ENCODE measurements around the gene CCDC142.
"Not testable (repeated sequence)": the region's sequence is repeated elsewhere in the genome, so short reads cannot be mapped to it uniquely, and the experiment has no call there.

The CCDC142 gene

DNA sequence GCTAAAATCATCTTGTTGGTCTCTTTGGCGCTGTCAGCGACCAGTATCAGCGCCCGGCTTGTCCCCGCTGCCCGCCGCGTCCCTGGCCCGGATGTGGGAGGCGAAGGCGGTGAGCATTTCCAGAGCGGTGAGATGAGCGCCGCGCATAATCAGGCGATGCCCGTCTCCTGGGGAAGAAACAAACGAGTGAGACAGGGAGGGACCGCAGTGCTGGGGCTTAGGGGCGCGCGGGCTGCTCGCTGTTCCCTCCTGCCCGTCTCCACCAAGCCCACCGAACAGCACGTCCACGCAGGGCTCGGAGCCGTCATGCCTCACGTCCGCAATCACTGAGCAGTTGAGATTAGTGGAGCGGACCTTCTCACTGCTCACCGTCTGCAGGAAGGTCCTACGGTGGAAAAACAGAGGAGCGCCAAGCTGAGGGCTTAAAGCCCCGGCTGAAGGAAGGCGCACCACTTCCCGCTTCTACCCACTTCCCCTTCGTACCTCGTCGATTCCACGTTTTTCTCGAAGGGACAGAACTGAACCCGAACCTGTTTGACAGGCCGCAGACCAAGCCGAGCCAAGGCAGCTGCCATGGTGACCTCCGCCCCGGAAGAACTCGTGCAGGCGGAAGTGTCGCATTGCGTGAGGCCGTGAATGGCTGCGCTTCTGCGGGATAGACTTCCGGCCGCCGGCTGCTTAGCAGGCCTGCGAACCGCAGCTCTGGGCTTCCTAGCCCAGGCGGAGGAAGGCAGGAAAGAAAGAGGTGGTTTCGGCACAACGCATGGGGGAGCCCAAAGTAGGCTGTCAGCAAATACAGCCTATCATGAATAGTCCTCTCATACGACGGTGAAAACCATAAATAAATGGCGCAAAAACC is 10.5 kb downstream of the CCDC142 start, which contains the start of gene MRPL53:
TSS of gene MRPL53 (minus strand) at position 595 of the 859 bp plus-strand sequence. CDS start at position 575, 20 bp downstream.
- DNase-seq = peak; percentile 65 to 95 (median 89)

DNA sequence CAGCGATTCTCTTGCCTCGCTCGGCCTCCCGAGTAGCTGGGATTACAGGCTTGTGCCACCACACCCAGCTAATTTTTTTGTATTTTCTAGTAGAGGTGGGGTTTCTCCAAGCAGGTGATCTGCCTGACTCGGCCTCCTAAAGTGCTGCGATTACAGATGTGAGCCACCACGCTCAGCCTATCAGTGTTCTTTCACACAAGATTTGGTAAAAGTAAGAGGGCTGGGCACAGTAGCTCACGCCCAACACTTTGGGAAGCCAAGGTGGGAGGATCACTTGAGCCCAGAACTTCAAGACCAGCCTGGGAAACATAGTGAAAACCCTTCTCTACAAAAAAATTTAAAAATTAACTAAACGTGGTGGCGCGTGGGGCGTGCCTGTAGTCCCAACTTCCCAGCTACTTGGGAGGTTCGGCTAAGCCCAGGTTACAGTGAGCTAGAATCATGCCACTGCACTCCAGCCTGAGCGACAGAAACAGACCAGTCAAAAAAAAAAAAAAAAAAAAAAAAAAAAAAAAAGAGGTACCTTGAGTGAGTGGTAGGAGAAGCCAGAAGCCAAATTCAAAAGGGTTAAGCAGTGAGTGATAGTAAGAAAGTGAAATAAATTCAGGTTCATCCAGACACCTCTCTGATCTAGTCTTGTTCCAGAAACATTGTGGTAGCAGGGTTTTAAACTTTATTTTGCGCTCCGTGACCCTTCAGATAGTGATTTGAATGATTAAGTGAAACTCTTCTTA is 11.3 kb downstream of the CCDC142 start:
- DNase-seq = no peak

DNA sequence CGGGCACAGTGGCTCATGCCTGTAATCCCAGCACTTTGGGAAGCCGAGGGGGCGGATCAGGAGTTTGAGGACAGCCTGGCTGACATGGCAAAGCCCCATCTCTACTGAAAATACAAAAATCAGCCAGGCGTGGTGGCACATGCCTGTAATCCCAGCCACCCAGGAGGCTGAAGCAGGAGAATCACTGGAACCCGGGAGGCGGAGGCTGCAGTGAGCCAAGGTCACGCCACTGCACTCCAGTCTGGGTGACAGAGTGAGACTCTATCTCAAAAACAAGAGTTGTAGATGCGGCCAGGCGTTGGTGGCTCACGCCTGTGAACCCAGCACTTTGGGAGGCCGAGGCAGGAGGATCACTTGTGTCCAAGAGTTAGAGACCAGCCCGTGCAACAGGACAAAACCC is 12.1 kb downstream of the CCDC142 start:
- not testable (repeated sequence) for DNase-seq

DNA sequence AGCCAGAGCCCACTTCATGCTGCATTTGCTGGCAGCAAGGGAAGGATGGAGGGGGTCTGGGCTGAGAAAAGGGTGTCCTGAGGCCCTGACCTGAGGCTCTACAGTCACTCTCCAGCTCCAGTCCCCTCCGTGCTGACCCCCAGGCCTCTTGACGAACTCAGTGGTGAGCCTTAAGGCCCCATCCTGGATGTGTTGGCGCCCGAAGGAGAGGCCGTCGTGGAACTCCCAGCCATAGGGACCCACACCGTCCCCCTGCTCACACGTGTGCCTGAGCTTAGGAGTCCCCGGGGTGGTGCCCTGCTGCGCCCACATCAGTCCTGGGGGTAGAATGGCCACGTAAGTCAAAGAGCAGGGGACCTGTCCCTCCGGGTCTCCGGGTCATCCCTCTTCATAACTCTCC is 18.4 kb downstream of the CCDC142 start:
- DNase-seq = no peak

DNA sequence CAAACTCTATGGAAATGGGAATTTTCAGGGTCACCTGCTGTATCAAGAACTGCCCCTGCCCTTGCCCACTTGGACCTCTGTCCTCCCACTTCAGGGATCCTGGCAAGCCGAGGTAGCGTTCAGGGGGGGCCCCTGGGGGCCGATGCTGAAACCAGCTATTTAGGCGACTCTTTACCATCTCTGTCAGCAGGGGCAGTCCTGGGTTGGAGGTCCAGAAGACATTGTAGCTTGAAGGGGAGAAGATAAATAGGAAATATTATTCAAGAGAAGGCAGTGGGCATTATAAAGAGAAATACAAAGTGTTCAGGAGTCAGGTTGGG is 20.1 kb downstream of the CCDC142 start:
- DNase-seq = no peak

DNA sequence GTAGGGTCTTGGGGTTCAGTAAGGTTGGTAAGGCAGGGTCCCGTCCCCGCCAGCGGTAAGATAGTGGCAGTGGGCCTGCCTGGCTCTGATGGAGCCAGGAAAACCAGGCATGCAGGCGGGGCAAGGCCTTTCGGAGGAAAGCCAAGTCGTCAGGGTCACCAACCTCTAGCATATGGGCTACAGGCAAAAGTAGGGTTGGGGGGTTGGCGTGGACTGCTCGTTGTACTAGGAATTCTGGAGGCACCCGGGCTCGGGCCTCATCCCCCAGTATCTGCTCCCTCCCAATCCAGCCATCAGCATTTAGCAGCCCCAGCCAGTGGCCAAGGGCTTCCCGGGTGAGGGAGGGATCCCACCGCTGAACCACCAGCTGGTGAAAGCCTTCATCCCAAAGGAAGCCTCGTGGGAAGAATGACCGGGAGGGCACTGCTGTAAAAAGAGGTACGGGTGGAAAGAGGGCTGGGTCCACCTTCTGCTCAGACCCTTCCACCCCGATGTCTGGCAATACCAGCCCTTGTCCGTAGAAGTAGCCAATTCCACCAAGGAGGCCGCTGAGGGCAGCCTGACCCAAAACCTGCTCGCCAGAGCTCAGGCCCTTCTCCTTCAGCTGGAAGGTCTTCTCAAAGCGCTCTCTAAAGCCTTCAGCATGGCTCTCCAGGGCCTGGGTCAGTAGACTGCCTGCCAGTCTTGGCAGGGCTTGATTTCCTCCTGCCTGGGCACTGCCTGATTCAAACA is 20.6 kb downstream of the CCDC142 start:
- DNase-seq = no peak

DNA sequence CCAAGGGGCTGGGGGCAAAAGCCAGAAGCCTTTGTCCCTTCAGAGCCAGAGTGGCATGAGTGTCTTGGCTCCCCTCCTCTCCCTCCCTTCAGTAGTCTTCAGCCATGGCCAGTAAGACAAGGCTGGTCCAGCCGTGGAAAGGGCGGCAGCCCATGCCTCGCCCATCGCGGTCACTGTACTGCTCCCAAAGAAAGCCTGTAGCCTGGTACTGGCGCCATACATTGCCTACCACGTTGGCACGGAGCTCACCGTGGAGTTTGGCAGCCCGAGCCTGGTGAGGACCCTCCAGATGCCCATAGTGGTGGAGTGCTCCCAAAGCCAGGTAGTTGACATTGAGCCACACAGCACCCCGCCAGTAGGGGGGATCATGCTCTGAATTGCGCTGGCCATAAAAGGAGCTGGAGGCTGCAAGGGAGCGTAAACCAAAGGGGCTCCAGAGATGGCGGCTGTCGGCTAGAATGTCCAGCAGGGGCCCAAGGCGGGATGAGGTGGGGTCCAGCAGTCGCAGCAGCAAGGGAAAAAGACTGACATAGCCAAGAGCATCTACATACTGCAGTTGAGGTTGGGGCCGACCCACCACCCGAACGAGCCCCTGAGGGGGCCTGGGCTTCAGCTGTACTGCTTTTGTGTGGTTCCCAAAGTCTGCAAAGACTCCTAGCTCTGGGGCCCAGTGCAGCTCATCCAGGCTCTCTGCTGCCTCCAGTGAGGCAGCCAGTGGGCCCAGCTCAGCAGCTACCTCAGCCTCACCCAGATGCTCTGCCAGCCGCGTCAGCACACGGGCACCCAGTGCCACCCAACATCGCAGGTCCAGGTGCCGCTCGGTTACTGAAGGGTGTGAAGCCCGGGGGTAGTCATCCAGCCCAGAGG is 21.4 kb downstream of the CCDC142 start:
- no peak for DNase-seq

DNA sequence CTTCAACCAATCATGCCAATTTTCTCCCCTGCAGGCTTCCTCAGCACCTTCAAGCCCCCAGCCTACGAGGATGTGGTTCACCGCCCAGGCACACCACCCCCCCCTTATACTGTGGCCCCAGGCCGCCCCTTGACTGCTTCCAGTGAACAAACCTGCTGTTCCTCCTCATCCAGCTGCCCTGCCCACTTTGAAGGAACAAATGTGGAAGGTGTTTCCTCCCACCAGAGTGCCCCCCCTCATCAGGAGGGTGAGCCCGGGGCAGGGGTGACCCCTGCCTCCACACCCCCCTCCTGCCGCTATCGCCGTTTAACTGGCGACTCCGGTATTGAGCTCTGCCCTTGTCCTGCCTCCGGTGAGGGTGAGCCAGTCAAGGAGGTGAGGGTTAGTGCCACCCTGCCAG is 22.6 kb downstream of the CCDC142 start:
- DNase-seq = peak in 1 of 58 donors; percentile 11

DNA sequence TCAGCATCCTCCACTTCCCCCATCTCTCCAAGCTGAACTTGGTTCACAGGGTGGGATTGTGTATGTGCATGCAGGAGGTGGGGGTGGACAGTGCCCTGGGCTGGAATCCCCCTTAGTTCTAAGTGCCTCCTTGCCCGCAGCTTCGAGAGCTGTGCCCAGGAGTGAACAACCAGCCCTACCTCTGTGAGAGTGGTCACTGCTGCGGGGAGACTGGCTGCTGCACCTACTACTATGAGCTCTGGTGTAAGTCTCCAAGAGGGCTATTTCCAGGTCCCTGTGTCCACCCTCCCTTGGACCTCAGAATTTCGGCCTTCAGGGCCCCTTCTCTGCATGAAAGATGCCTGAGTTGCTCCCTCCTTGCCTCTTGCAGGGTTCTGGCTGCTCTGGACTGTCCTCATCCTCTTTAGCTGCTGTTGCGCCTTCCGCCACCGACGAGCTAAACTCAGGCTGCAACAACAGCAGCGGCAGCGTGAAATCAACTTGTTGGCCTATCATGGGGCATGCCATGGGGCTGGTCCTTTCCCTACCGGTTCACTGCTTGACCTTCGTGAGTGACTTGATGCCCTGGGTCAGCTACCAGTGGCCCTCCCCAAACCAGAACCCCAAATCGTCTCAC is 23.2 kb downstream of the CCDC142 start:
- DNase-seq = not testable (repeated sequence)

DNA sequence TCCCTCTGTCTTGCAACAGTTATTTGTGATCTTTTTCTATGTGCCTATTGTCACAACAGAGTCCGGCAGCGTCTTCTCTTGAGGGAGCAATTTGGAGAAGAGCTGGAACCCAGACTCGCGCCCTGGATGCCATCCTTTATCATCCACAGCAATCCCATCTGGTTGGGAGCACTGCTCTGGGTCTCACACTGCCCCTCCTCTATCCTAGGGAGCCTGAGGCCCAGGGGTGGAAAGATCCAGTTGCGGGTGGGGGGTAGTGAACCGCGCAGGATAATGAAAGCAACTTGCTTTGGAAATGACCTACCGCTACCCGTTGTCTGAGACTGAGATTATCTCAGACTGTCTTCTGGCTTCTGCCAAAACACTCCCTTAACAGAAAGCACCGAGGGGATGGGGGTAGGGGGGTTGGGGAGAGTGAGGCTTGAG is 23.8 kb downstream of the CCDC142 start:
- no peak for DNase-seq

DNA sequence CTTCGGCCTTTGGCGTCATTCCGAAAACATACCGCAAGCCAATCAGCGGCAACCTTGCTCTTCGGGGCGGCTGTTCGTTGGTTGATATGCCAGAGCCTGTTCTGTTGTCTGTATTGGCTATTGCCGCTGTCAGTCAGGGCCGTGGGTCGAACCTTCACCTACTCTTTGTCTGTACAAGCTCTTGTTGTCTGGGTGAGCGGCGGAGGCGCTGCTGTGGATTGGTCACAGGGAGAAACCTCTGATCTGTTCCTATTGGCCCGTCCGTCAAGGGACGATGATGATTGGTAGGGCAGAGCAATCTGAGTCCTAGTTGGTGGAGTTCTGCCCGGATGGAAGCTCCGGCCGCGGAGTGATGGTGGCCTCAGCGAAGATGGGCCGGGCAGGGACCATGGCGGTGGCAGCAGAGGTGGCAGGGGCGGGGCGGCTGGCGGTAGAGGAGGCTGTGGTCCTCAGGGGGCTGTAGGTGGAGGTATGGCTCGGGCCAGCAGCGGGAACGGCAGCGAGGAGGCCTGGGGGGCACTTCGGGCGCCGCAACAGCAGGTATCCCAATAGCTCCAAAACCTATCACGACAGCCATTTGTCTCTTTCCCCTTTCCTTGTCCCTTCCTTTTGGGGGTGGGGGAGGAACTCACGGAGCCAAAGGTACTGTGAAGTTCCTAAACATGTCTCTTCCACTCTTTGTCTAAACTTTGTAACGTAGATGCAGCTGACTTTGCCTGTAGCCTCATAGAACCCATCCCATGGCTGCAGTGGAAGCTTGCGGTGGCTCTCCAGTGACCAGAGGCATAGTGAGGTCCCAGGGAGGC is 24.5 kb downstream of the CCDC142 start, which contains the start of gene WBP1:
TSS of gene WBP1 (plus strand) at position 307 of the 806 bp plus-strand sequence. CDS start at position 472, 165 bp downstream.
- DNase-seq = peak; percentile 92 to 100 (median 100)

DNA sequence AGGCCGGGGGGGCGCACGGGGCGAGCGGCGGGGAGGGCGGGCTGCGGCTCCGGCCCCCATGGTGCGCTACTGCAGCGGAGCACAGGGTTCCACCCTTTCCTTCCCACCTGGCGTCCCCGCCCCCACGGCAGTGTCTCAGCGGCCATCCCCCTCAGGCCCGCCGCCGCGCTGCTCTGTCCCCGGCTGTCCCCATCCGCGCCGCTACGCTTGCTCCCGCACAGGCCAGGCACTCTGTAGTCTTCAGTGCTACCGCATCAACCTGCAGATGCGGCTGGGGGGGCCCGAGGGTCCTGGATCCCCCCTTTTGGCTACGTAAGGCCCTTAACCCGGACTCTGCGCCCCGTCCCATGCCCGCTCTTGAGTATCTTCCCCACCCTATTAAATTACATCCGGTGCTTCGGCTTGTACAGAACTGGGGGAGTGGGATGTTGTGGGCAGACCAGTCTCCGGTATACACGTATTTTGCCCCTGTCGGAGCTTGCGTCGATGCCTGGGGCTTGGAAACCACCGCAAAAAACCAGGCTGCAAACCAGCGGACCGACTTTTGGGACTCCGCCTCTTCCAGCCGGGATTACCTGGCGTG is 25.2 kb downstream of the CCDC142 start:
- DNase-seq = peak in 39 of 58 donors; percentile 37 to 86 (median 64)

DNA sequence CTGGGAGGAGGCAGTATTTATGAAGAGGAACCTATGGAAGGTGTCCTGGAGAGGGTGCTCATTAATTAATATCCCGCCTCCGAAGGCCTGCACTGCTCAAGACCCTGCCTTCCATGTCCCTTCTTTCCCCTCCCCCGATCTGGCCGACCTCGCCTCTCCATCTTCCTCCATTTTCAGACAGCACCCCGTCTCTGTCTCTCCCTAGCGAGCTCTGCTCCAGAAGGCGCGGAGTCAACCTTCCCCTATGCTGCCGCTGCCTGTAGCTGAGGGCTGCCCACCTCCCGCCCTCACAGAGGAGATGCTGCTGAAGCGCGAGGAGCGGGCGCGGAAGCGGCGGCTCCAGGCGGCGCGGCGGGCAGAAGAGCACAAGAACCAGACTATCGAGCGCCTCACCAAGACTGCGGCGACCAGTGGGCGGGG is 25.7 kb downstream of the CCDC142 start:
- DNase-seq = peak in 8 of 58 donors; percentile 9 to 78 (median 58)

DNA sequence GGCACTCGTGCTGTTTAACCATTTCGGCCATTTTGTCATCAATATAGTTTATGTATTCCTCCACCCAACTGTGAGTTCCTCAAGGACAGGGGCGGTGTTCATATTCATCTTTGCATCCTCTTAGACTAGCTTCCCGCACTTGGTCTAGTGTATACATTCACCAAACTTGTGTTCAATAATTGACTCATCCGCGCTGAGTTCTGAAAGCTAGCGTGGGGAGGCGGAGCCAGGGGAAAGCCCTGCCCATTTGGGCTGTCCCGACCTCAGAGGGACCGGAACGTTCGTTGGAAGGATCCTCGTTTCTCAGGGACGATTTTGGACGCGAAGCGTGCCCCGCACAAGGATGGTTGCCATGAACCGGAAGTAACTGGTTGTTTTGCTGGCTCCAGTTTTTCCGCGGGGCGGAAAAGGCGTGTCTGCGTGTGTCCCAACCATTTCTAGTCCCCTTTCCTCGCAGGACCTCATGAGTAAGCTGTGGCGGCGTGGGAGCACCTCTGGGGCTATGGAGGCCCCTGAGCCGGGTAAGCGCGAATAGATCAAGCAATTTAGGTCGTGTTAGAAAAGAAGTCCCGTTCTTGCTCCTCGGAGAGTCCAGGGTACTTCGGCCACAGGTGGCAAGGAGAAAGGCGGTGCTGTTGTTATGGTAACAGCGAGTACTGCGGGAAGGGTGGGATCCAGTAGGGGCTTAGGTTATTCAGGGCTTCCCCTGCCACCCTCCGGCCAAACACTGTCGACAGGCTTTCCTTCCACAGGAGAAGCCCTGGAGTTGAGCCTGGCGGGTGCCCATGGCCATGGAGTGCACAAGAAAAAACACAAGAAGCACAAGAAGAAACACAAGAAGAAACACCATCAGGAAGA is 27.9 kb downstream of the CCDC142 start, which contains the start of gene INO80B:
TSS of gene INO80B (plus strand) at position 434 of the 858 bp plus-strand sequence. CDS start at position 464, 30 bp downstream.
- DNase-seq = peak; percentile 75 to 98 (median 95)

DNA sequence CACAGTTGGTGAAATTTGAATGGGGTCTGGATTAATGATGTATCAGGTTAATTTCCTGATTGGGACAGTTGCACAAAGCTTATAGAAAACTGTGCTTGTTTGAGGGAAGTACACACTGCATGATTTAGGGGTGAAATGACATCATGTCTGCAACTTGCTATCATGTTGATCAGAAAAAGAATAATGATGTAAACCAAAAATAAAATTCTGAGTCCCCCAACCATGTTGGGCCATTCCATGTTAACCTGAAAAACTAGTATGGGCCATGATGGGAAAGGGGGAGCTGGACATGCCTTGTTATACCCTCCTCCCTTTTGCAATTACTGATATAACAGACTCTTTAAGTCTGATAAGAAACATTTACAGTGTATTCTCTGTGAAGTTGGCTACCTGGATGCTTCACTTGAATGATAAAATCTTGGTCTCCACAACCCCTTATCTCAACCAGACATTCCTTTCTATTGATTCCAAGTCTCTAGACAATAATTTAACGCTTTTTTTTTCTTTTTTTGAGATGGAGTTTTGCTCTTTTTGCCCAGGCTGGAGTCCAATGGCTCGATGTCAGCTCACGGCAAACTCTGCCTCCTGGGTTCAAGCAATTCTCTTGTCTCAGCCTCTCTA is 32.1 kb downstream of the CCDC142 start:
- no peak for DNase-seq

DNA sequence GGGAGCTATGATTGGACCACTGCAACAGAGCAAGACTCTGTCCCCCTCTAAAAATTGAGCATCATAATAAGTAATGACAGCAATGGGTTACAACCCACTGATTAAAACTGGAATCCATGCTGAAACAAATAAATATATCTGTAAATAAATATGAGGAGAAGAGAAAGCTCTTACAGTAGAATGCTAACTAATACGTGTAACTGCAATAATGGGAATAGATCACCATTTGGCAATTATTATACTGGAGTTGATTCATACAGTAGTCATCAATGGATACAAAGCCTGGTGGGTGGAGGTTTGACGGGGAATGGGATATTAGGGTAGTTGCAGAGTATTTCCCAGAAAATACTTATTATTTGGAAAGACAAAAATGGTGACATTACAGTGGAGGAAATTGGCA is 34.0 kb downstream of the CCDC142 start:
- no peak for DNase-seq
